ENCODE data around the gene SECISBP2.

DNA sequence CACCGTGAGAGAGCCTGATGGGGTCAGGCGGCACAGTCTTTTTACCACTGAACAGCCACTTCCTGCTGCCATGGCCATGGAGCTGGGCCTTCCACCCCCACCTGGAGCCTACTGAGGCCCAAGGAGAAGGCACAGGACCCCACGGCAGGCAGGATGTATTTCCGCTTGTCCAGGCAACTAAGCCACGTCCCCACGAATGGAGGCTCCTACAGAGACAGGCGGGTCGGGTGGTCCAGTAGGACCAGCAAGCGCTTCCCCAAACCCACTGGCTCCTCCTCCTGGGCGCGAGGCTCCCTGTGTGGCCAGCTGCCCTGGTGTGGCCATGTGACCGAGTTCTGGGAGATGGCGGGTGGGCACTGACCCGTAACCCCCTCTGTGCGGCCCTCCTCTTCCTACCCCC, 66.5 kb downstream of the SECISBP2 start:
- TF ChIP-seq, protein P1, sequence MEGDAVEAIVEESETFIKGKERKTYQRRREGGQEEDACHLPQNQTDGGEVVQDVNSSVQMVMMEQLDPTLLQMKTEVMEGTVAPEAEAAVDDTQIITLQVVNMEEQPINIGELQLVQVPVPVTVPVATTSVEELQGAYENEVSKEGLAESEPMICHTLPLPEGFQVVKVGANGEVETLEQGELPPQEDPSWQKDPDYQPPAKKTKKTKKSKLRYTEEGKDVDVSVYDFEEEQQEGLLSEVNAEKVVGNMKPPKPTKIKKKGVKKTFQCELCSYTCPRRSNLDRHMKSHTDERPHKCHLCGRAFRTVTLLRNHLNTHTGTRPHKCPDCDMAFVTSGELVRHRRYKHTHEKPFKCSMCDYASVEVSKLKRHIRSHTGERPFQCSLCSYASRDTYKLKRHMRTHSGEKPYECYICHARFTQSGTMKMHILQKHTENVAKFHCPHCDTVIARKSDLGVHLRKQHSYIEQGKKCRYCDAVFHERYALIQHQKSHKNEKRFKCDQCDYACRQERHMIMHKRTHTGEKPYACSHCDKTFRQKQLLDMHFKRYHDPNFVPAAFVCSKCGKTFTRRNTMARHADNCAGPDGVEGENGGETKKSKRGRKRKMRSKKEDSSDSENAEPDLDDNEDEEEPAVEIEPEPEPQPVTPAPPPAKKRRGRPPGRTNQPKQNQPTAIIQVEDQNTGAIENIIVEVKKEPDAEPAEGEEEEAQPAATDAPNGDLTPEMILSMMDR (conservative IDR thresholded peaks at IDR 0.05 in 1 of 2, IDR thresholded peaks at IDR 0.05 in 1 of 2; ENCODE audit: low read depth in 1 of 2, low read length in 2 of 2), result no peak
- TF ChIP-seq EZH2 (IDR thresholded peaks at IDR 0.05; ENCODE audit: low read length, missing control alignments), result no peak

Measured in fibroblast of lung (primary cell).